ENCODE measurements around the gene ADAMTSL1.

DNA sequence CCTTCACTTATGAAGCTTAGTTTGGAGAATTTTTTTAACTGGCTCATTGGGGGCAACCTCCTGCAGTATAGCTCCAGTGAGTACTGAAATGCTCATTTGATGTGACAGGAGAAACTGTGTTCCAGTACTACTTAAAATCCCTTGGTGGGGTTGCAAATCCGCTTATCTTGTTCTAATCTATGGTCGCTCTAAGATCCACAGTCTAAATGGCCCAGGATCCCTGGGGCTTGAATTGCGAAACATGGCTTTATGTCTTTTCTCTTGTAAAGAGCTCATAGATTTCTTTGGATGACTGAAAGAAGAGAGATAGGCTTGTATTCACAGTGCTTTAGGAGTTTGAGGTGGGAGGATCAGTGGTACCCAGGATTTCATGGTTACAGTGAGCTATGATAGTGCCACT lies 52.7 kb downstream of the ADAMTSL1 start:
- TF ChIP-seq, protein P1, sequence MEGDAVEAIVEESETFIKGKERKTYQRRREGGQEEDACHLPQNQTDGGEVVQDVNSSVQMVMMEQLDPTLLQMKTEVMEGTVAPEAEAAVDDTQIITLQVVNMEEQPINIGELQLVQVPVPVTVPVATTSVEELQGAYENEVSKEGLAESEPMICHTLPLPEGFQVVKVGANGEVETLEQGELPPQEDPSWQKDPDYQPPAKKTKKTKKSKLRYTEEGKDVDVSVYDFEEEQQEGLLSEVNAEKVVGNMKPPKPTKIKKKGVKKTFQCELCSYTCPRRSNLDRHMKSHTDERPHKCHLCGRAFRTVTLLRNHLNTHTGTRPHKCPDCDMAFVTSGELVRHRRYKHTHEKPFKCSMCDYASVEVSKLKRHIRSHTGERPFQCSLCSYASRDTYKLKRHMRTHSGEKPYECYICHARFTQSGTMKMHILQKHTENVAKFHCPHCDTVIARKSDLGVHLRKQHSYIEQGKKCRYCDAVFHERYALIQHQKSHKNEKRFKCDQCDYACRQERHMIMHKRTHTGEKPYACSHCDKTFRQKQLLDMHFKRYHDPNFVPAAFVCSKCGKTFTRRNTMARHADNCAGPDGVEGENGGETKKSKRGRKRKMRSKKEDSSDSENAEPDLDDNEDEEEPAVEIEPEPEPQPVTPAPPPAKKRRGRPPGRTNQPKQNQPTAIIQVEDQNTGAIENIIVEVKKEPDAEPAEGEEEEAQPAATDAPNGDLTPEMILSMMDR (IDR thresholded peaks at IDR 0.05): no peak
- TF ChIP-seq, protein P2, sequence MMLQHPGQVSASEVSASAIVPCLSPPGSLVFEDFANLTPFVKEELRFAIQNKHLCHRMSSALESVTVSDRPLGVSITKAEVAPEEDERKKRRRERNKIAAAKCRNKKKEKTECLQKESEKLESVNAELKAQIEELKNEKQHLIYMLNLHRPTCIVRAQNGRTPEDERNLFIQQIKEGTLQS (CRISPR knock-in tag; conservative IDR thresholded peaks at IDR 0.05): no peak
- TF ChIP-seq CREM (CRISPR knock-in tag; IDR thresholded peaks at IDR 0.05) (no peak), JUN (CRISPR knock-in tag; IDR thresholded peaks at IDR 0.05) (no peak), GTF2I (CRISPR knock-in tag; conservative IDR thresholded peaks at IDR 0.05) (no peak), JAZF1 (CRISPR knock-in tag; IDR thresholded peaks at IDR 0.05) (no peak), MYBL2 (CRISPR knock-in tag; IDR thresholded peaks at IDR 0.05) (no peak), GRHL2 (CRISPR knock-in tag; IDR thresholded peaks at IDR 0.05; ENCODE audit: insufficient replicate concordance, severe bottlenecking) (no peak), GABPB1 (CRISPR knock-in tag; IDR thresholded peaks at IDR 0.05) (no peak), CREB1 (CRISPR knock-in tag; IDR thresholded peaks at IDR 0.05) (no peak)
- TF ChIP-seq, protein P3, sequence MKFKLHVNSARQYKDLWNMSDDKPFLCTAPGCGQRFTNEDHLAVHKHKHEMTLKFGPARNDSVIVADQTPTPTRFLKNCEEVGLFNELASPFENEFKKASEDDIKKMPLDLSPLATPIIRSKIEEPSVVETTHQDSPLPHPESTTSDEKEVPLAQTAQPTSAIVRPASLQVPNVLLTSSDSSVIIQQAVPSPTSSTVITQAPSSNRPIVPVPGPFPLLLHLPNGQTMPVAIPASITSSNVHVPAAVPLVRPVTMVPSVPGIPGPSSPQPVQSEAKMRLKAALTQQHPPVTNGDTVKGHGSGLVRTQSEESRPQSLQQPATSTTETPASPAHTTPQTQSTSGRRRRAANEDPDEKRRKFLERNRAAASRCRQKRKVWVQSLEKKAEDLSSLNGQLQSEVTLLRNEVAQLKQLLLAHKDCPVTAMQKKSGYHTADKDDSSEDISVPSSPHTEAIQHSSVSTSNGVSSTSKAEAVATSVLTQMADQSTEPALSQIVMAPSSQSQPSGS (CRISPR knock-in tag; IDR thresholded peaks at IDR 0.05; ENCODE audit: borderline replicate concordance, low read depth): no peak
- TF ChIP-seq, protein P4, sequence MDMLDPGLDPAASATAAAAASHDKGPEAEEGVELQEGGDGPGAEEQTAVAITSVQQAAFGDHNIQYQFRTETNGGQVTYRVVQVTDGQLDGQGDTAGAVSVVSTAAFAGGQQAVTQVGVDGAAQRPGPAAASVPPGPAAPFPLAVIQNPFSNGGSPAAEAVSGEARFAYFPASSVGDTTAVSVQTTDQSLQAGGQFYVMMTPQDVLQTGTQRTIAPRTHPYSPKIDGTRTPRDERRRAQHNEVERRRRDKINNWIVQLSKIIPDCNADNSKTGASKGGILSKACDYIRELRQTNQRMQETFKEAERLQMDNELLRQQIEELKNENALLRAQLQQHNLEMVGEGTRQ (CRISPR knock-in tag; IDR thresholded peaks at IDR 0.05): no peak
- TF ChIP-seq, protein P5, sequence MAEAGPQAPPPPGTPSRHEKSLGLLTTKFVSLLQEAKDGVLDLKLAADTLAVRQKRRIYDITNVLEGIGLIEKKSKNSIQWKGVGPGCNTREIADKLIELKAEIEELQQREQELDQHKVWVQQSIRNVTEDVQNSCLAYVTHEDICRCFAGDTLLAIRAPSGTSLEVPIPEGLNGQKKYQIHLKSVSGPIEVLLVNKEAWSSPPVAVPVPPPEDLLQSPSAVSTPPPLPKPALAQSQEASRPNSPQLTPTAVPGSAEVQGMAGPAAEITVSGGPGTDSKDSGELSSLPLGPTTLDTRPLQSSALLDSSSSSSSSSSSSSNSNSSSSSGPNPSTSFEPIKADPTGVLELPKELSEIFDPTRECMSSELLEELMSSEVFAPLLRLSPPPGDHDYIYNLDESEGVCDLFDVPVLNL (CRISPR knock-in tag; IDR thresholded peaks at IDR 0.05; ENCODE audit: borderline replicate concordance, low read depth): no peak
